Ovary (tissue), 9 donors: ENCODE measurements around the gene ACLY. TPM values are rescaled to one million over a fixed set of nuclear protein-coding genes. Genes with fewer than 3 reads are reported as not detected.

Experiments
- DNase-seq, 5 donors: peaks; one replicate each; pipeline ENCODE4 v3.0.0-alpha.2; 2019 to 2020
- H3K27ac ChIP-seq, 2 donors: fragments of 200-600 bp; one replicate each; pipeline versions ENCODE4 v1.5.1 to v1.8.0; 2019 to 2022
- H3K27me3 ChIP-seq: fragments of 200-600 bp; one replicate; pipeline ENCODE4 v1.8.0; 2022
- H3K36me3 ChIP-seq: fragments of 200-600 bp; sonication (generic); one replicate; pipeline ENCODE4 v1.5.1; 2019
- H3K4me1 ChIP-seq: one replicate; pipeline ENCODE4 v1.8.1; 2013; ENCODE audit warnings: mild to moderate bottlenecking, moderate library complexity; ENCODE audit not compliant: insufficient read depth
- H3K4me3 ChIP-seq: fragments of 200-600 bp; sonication (generic); one replicate; pipeline ENCODE4 v1.5.1; 2017
- H3K9me3 ChIP-seq, 2 donors: fragments of 200-600 bp in 1 of 2; sonication (generic) in 1 of 2; one replicate each; pipeline versions ENCODE4 v1.5.1 to v1.8.1; 2013 to 2019; ENCODE audit warnings: mild to moderate bottlenecking in 1 of 2, moderate library complexity in 1 of 2
- CTCF ChIP-seq, 3 donors: fragments of 450-650 bp in 2 of 3; fragments of 200-600 bp in 1 of 3; IDR thresholded peaks; one replicate each; pipeline versions ENCODE4 v1.5.1 to v1.8.0; 2016 to 2022; ENCODE audit warnings: antibody characterized with exemption in 3 of 3, mild to moderate bottlenecking in 1 of 3
- EP300 ChIP-seq: sonication (generic); formaldehyde crosslinking; IDR thresholded peaks from one replicate; pipeline ENCODE4 v1.6.1; 2017; ENCODE audit warnings: antibody characterized with exemption
- POLR2A ChIP-seq: fragments of 450-650 bp; IDR thresholded peaks from one replicate; pipeline ENCODE4 v1.6.1; 2017; ENCODE audit warnings: antibody characterized with exemption, mild to moderate bottlenecking, moderate library complexity
- WGBS, 3 donors: extraction: QIAGEN DNeasy Blood & Tissue Kit in 1 of 3; methylation state at CpG; one replicate each; pipeline versions ENCODE4 v1.1.5 to v1.1.7; 2013 to 2017; 5-methylcytosine and 5-hydroxymethylcytosine counted together
- intact Hi-C, 4 donors: fragments of 100-400 bp; cut with DNase I; formaldehyde crosslinking; loops; one replicate each; pipeline versions ENCODE4 v1.11.0 to v1.15.1; 2022 to 2023
- polyA plus RNA-seq, 2 donors: library from polyadenylated mRNA; stranded (reverse); fragments of 200-250 nt in 1 of 2; fragments of 350-450 nt in 1 of 2; fragmentation: Illumina TruSeq in 1 of 2; extraction: RNeasy Lipid Tissue Mini Kit (QIAGEN cat#74804) in 1 of 2; gene quantifications; one replicate each; pipeline ENCODE4 v1.2.3, GENCODE V29; 2013 to 2014
- total RNA-seq, 7 donors: library from RNA; depleted of rRNA in 2 of 7; stranded (reverse); fragments of >200 nt in 2 of 7; fragmentation: NEBNext Ultra II Directional in 3 of 7; extraction: Animal tissue kit (Norgen Biotek cat#: 25700) in 3 of 7; gene quantifications; one replicate each; pipeline versions ENCODE4 v1.1.0 to v1.2.4, GENCODE V29; 2016 to 2023
- donor health status: DM: no; HTN: no; CAD: no; lungs with moderate emphysema.
- donor health status: DM: no; HTN: no; CAD: no.
- donor health status: Bipolar disorder and iron deficiency.
- donor health status: DM: yes; HTN: yes; CAD: no.
- donor health status: DM: no; HTN: no; CAD: no.
- donor health status: DM: yes; HTN: yes; CAD: no.

Gene ACLY
- total and polyA plus RNA-seq, 9 donors, result 23.6 to 119 (median 53.4) TPM

GRCh38 chr17:41925991-41926590, 7.3 kb upstream of the ACLY start:
- H3K27me3 ChIP-seq, result no peaks in the 10 kb centered on the region
- intact Hi-C loops, result no loop called here
- peaks cover 3% of the 10 kb centered on the region for H3K4me1 ChIP-seq
- no peaks in the 10 kb centered on the region for H3K9me3 ChIP-seq
- H3K36me3 ChIP-seq, result no peaks in the 10 kb centered on the region
- H3K27ac ChIP-seq, result no peak overlapping the region
- 86 to 90% (median 88%) methylated on average over 7 of the region's 7 CpGs for WGBS, 3 donors
- no peak overlapping the region for H3K4me3 ChIP-seq
- TF ChIP-seq EP300, result no peak
- TF ChIP-seq CTCF (IDR thresholded peaks at IDR 0.05), result no peak
- TF ChIP-seq POLR2A, result no peak
- no peak for DNase-seq

- no peak for DNase-seq
- Histone ChIP-seq H3K4me3 (no peak overlapping the region), H3K27ac (no peak overlapping the region), H3K27me3 (no peaks in the 10 kb centered on the region), H3K4me1 (peaks cover 5% of the 10 kb centered on the region), H3K9me3 (no peaks in the 10 kb centered on the region), H3K36me3 (no peaks in the 10 kb centered on the region)
- 94 to 98% (median 97%) methylated on average over 5 of the region's 5 CpGs for WGBS, 3 donors
- intact Hi-C loops, result no loop called here
- TF ChIP-seq POLR2A (no peak), CTCF (IDR thresholded peaks at IDR 0.05) (no peak), EP300 (no peak)
These were observed 1.8 kb upstream of the ACLY start for GRCh38 chr17:41920580-41920955.

GRCh38 chr17:41919840-41920579, 1.3 kb upstream of the ACLY start:
- 71 to 73% (median 72%) methylated on average over 7 of the region's 7 CpGs for WGBS, 3 donors
- H3K4me3 ChIP-seq, result no peak overlapping the region

GRCh38 chr17:41919165-41919817, 540 bp upstream of the ACLY start:
- peaks cover 7% of the 10 kb centered on the region for H3K4me1 ChIP-seq
- WGBS, 3 donors, result 2 to 4% (median 3%) methylated on average over 29 to 33 of the region's 33 CpGs
- H3K4me3 ChIP-seq, result peak overlapping the region; percentile 98
- no peaks in the 10 kb centered on the region for H3K9me3 ChIP-seq
- TF ChIP-seq POLR2A (no peak), CTCF (IDR thresholded peaks at IDR 0.05) (no peak), EP300 (no peak)
- no peak for DNase-seq
- intact Hi-C loops, result no loop called here
- no peaks in the 10 kb centered on the region for H3K27me3 ChIP-seq
- no peaks in the 10 kb centered on the region for H3K36me3 ChIP-seq
- H3K27ac ChIP-seq, result peak overlapping the region; percentile 3 to 71

More at GRCh38 chr17:41919840-41920579, 1.3 kb upstream of the ACLY start:
- no peaks in the 10 kb centered on the region for H3K27me3 ChIP-seq
- TF ChIP-seq POLR2A, result no peak
- no peak for TF ChIP-seq CTCF (IDR thresholded peaks at IDR 0.05)
- TF ChIP-seq EP300, result no peak
- intact Hi-C loops, result no loop called here
- H3K9me3 ChIP-seq, result no peaks in the 10 kb centered on the region
- peaks cover 5% of the 10 kb centered on the region for H3K4me1 ChIP-seq
- DNase-seq, result peak; percentile 30 to 61 (median 52)
- no peak overlapping the region for H3K27ac ChIP-seq
- H3K36me3 ChIP-seq, result no peaks in the 10 kb centered on the region
